IMR-90 (cell line): ENCODE results near the gene HSP90B1. TPM values are rescaled to one million over a fixed set of nuclear protein-coding genes. Genes with fewer than 3 reads are reported as not detected.

Source experiments
- ATAC-seq: fragments of 200-7000 bp; cut with Tn5 transposase; 2 replicates; pipeline ENCODE4 v1.9.1; 2020; ENCODE audit warnings: low read depth, mild to moderate bottlenecking, moderate library complexity
- BruUV-seq: library from RNA; stranded (reverse); fragments of 400-500 nt; replicated peaks from 2 replicates; lab custom pipeline; 2021; lab: Mats Ljungman, UMichigan
- CTCF ChIA-PET: fragments of 300-600 bp; formaldehyde crosslinking; extraction: SDS; loops from one replicate; lab custom pipeline; 2021; ENCODE audit warnings: antibody characterized with exemption; lab: Yijun Ruan, JAX
- POLR2A ChIA-PET: fragments of 300-600 bp; sonication (Branson Sonifier 250); formaldehyde crosslinking; loops from one replicate; lab custom pipeline; 2022; ENCODE audit warnings: antibody characterized with exemption; ENCODE audit not compliant: unreplicated experiment; lab: Charles Lee
- DNase-seq: peaks from one replicate; pipeline ENCODE4 v3.0.0; 2013
- H2AFZ ChIP-seq: replicated peaks from 2 replicates; pipeline ENCODE3; 2013; ENCODE audit warnings: low read length, mild to moderate bottlenecking; ENCODE audit not compliant: poor library complexity
- H2AK5ac ChIP-seq: 2 replicates; pipeline ENCODE4 v1.6.1; 2013; ENCODE audit warnings: low read depth, low read length, inconsistent platforms
- H2AK9ac ChIP-seq: replicated peaks from 2 replicates; pipeline ENCODE3; 2013; ENCODE audit warnings: mild to moderate bottlenecking, low read depth, low read length, moderate library complexity; ENCODE audit not compliant: poor library complexity
- H2BK120ac ChIP-seq: 2 replicates; pipeline ENCODE4 v1.6.1; 2013; ENCODE audit warnings: low read depth, low read length, inconsistent platforms
- H2BK15ac ChIP-seq: 3 replicates; pipeline ENCODE4 v1.6.1; 2013; ENCODE audit warnings: low read depth, low read length, inconsistent platforms
- H2BK20ac ChIP-seq: 2 replicates; pipeline ENCODE4 v1.6.1; 2013; ENCODE audit warnings: low read depth, mild to moderate bottlenecking, inconsistent platforms, low read length, moderate library complexity
- H2BK5ac ChIP-seq: 2 replicates; pipeline ENCODE4 v1.6.1; 2013; ENCODE audit warnings: mild to moderate bottlenecking, low read depth, low read length, inconsistent platforms; ENCODE audit not compliant: poor library complexity, severe bottlenecking
- H3K14ac ChIP-seq: replicated peaks from 2 replicates; pipeline ENCODE4 v1.6.1; 2013; ENCODE audit warnings: low read depth, low read length, inconsistent platforms
- H3K18ac ChIP-seq: 2 replicates; pipeline ENCODE4 v1.6.1; 2013; ENCODE audit warnings: low read depth, low read length, control low read depth
- H3K23ac ChIP-seq: 2 replicates; pipeline ENCODE4 v1.6.1; 2013; ENCODE audit warnings: low read depth, low read length, inconsistent platforms
- H3K27ac ChIP-seq: 2 replicates; pipeline ENCODE4 v1.5.1; 2013; ENCODE audit warnings: mild to moderate bottlenecking, control low read depth, low read length; ENCODE audit not compliant: insufficient read depth
- H3K27me3 ChIP-seq: 2 replicates; pipeline ENCODE4 v1.6.1; 2013; ENCODE audit warnings: low read length; ENCODE audit not compliant: control insufficient read depth, insufficient read depth
- H3K36me3 ChIP-seq: 2 replicates; pipeline ENCODE4 v1.6.1; 2013; ENCODE audit warnings: low read length, mixed read lengths; ENCODE audit not compliant: control insufficient read depth, insufficient read depth
- H3K4ac ChIP-seq: 2 replicates; pipeline ENCODE4 v1.6.1; 2013; ENCODE audit warnings: low read depth, low read length, inconsistent platforms
- H3K4me1 ChIP-seq: 2 replicates; pipeline ENCODE4 v1.6.1; 2013; ENCODE audit warnings: low read length, mixed read lengths; ENCODE audit not compliant: control insufficient read depth, insufficient read depth
- H3K4me2 ChIP-seq: 2 replicates; pipeline ENCODE4 v1.6.1; 2013; ENCODE audit warnings: low read depth, mild to moderate bottlenecking, control low read depth, low read length, moderate library complexity
- H3K4me3 ChIP-seq: 2 replicates; pipeline ENCODE4 v1.5.1; 2013; ENCODE audit warnings: low read depth, mild to moderate bottlenecking, control low read depth, low read length, moderate library complexity; ENCODE audit not compliant: insufficient read depth
- H3K56ac ChIP-seq: 2 replicates; pipeline ENCODE4 v1.6.1; 2013; ENCODE audit warnings: low read length, inconsistent platforms; ENCODE audit not compliant: insufficient read depth; ENCODE audit errors: extremely low read depth
- H3K79me1 ChIP-seq, 2 experiments: 2 replicates each; pipeline ENCODE4 v1.6.1; 2013; ENCODE audit warnings: low read length in 2 of 2, inconsistent platforms in 1 of 2, low read depth in 1 of 2
- H3K9ac ChIP-seq: 2 replicates; pipeline ENCODE4 v1.6.1; 2013; ENCODE audit warnings: low read depth, low read length, control low read depth
- H3K9me1 ChIP-seq: 2 replicates; pipeline ENCODE4 v1.6.1; 2013; ENCODE audit warnings: low read length, inconsistent platforms; ENCODE audit not compliant: insufficient read depth
- H3K9me3 ChIP-seq: 2 replicates; pipeline ENCODE4 v1.6.1; 2013; ENCODE audit warnings: low read length; ENCODE audit not compliant: control insufficient read depth, insufficient read depth
- H4K20me1 ChIP-seq: 2 replicates; pipeline ENCODE4 v1.6.1; 2013; ENCODE audit warnings: low read length, inconsistent platforms; ENCODE audit not compliant: insufficient read depth
- H4K5ac ChIP-seq: 2 replicates; pipeline ENCODE4 v1.6.1; 2013; ENCODE audit warnings: mild to moderate bottlenecking, low read depth, low read length, control low read depth
- H4K8ac ChIP-seq, 2 experiments: 2 replicates each; pipeline ENCODE4 v1.6.1; 2013; ENCODE audit warnings: low read depth in 2 of 2, low read length in 2 of 2, control low read depth in 1 of 2, inconsistent platforms in 1 of 2
- H4K91ac ChIP-seq: 2 replicates; pipeline ENCODE4 v1.6.1; 2013; ENCODE audit warnings: low read depth, low read length, inconsistent platforms; ENCODE audit not compliant: insufficient read depth
- BHLHE40 ChIP-seq: fragments of 150-350 bp; IDR thresholded peaks from 2 replicates; pipeline ENCODE4 v1.6.1; 2016; ENCODE audit warnings: mild to moderate bottlenecking, low read depth, low read length
- CEBPB ChIP-seq: IDR thresholded peaks from 2 replicates; pipeline ENCODE4 v1.6.1; 2012; ENCODE audit warnings: low read depth, low read length, improper control_type of control experiment
- CHD1 ChIP-seq: IDR thresholded peaks from 2 replicates; pipeline ENCODE4 v1.6.1; 2012; ENCODE audit warnings: low read depth, low read length, improper control_type of control experiment
- FOS ChIP-seq: fragments of 150-350 bp; IDR thresholded peaks from 2 replicates; pipeline ENCODE4 v1.6.1; 2016; ENCODE audit warnings: low read depth, low read length
- MAFK ChIP-seq: IDR thresholded peaks from 2 replicates; pipeline ENCODE4 v1.6.1; 2012; ENCODE audit warnings: low read depth, low read length, improper control_type of control experiment
- MAZ ChIP-seq: IDR thresholded peaks from 2 replicates; pipeline ENCODE4 v1.6.1; 2012; ENCODE audit warnings: low read depth, mild to moderate bottlenecking, low read length, improper control_type of control experiment, moderate library complexity, borderline replicate concordance
- MXI1 ChIP-seq: IDR thresholded peaks from 2 replicates; pipeline ENCODE4 v1.6.1; 2012; ENCODE audit warnings: low read depth, mild to moderate bottlenecking, low read length, moderate library complexity, borderline replicate concordance
- NFE2L2 ChIP-seq: fragments of 150-350 bp; IDR thresholded peaks from 2 replicates; pipeline ENCODE4 v1.6.1; 2016; ENCODE audit warnings: low read depth, mild to moderate bottlenecking, low read length
- POLR2A ChIP-seq: IDR thresholded peaks from 2 replicates; pipeline ENCODE4 v1.6.1; 2012; ENCODE audit warnings: mild to moderate bottlenecking, low read depth, low read length
- RAD21 ChIP-seq: IDR thresholded peaks from 2 replicates; pipeline ENCODE4 v1.6.1; 2012; ENCODE audit warnings: low read length, improper control_type of control experiment
- RCOR1 ChIP-seq: IDR thresholded peaks from 2 replicates; pipeline ENCODE4 v1.6.1; 2012; ENCODE audit warnings: mild to moderate bottlenecking, low read length, improper control_type of control experiment; ENCODE audit not compliant: insufficient replicate concordance
- RFX5 ChIP-seq: IDR thresholded peaks from 2 replicates; pipeline ENCODE4 v1.8.0; 2012; ENCODE audit warnings: low read depth, mild to moderate bottlenecking, low read length, moderate library complexity
- SMC3 ChIP-seq: fragments of 150-350 bp; IDR thresholded peaks from 2 replicates; pipeline ENCODE4 v1.6.1; 2016; ENCODE audit warnings: low read depth, mild to moderate bottlenecking, antibody characterized with exemption, low read length, moderate library complexity
- WGBS, 2 experiments: methylation state at CpG; one replicate each; pipeline versions ENCODE4 v1.1.5 to v1.1.7; 2013; ENCODE audit warnings: missing lambda C conversion rate in 2 of 2; ENCODE audit not compliant: insufficient read length in 1 of 2; ENCODE audit errors: extremely low coverage in 2 of 2; 5-methylcytosine and 5-hydroxymethylcytosine counted together
- dilution Hi-C: fragments of 300-500 bp; cut with HindIII; formaldehyde crosslinking; loops from one replicate; pipeline ENCODE4 v1.14.3; 2018; ENCODE audit warnings: low sequenced_read_pairs; ENCODE audit not compliant: unreplicated experiment
- in situ Hi-C: fragments of 300-500 bp; cut with MboI; formaldehyde crosslinking; loops from 3 replicates; pipeline ENCODE4 v1.14.3; 2019; ENCODE audit warnings: low sequenced_read_pairs, inconsistent platforms, mixed read lengths
- intact Hi-C: fragments of 100-400 bp; cut with micrococcal nuclease; formaldehyde crosslinking; loops from 2 replicates; pipeline ENCODE4 v1.10.0; 2022
- polyA plus RNA-seq, 3 experiments: library from polyadenylated mRNA; depleted of rRNA; stranded (reverse); fragments of >200 nt; gene quantifications; 2 replicates each; pipeline ENCODE4 v1.2.3, GENCODE V29; 2012; ENCODE audit warnings: low replicate concordance in 1 of 3
- total RNA-seq: library from RNA; depleted of rRNA; stranded (reverse); fragments of >200 nt; gene quantifications from 2 replicates; pipeline ENCODE4 v1.2.3, GENCODE V29; 2012
- TF ChIP-seq, protein P1 (sequence below): fragments of 150-350 bp; IDR thresholded peaks from 2 replicates; pipeline ENCODE4 v1.6.1; 2016; ENCODE audit warnings: low read depth, mild to moderate bottlenecking, low read length, moderate library complexity, borderline replicate concordance
- TF ChIP-seq, protein P2 (sequence below): fragments of 150-350 bp; IDR thresholded peaks from 2 replicates; pipeline ENCODE4 v1.6.1; 2017; ENCODE audit warnings: mild to moderate bottlenecking, antibody characterized with exemption, low read length, low read depth
- TF ChIP-seq, protein P3 (sequence below): conservative IDR thresholded peaks from 2 replicates; pipeline ENCODE4 v1.5.1; 2012; ENCODE audit warnings: mild to moderate bottlenecking, low read depth, low read length, improper control_type of control experiment

Gene HSP90B1
- total and polyA plus RNA-seq, 2 of the 4 experiments (the other 2 are of a cell fraction), result 398 to 765 TPM

DNA sequence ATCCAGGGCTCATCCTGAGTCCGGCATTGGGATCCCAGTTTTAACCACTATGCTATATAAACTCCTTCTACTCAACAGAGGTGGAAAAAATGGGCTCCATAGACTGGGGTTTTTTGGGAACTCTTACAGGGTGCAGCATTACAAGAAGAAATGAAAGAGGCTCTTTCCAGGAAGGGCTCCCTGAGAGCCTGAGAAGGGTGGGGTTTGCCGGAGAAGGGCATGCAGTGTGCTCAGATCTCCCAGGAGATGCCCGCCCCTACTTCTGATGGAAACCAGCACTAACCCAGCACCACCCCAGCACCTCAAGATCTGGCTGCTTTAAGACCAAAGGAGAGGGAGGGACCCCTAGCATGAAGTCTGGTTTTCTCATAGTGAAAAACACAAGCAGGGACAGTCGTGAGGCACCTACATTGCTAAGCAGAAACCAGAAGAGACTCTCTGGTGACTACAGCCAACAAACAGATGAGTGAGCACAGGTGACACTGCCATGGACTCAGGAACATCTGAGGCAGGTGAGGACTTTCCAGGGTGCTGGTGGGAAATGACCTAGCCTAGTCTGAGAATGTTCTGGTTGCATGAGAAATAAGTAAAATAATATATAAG, 43.9 kb upstream of the HSP90B1 start:
- H2BK20ac ChIP-seq, result no peak overlapping the region
- H3K23ac ChIP-seq, result no peak overlapping the region
- ChIA-PET CTCF (no interaction called here), POLR2A (no interaction called here)
- H3K27ac ChIP-seq, result no peak overlapping the region
- H4K8ac ChIP-seq, result no peak overlapping the region
- no peaks in the 10 kb centered on the region for H4K20me1 ChIP-seq
- H2BK120ac ChIP-seq, result no peak overlapping the region
- no peak overlapping the region for H3K9ac ChIP-seq
- no peaks in the 10 kb centered on the region for H3K79me1 ChIP-seq
- ATAC-seq (no peak), DNase-seq (no peak)
- H2BK15ac ChIP-seq, result no peak overlapping the region
- intact Hi-C loops, result loop anchor here (10.0 kb wide), 1 partner anchor 499 kb away; no protein-coding TSS in a partner anchor
- H3K4ac ChIP-seq, result no peak overlapping the region
- H3K4me3 ChIP-seq, result no peak overlapping the region
- no peaks in the 10 kb centered on the region for H3K9me3 ChIP-seq
- no peak overlapping the region for H3K14ac ChIP-seq
- no TSS peak for BruUV-seq
- TF ChIP-seq MXI1 (no peak), CHD1 (no peak), CEBPB (no peak), MAFK (no peak), NFE2L2 (no peak), SMC3 (no peak), FOS (no peak), RFX5 (no peak), MAZ (no peak), POLR2A (no peak), BHLHE40 (no peak), RCOR1 (no peak), RAD21 (no peak)
- TF ChIP-seq, protein P1, sequence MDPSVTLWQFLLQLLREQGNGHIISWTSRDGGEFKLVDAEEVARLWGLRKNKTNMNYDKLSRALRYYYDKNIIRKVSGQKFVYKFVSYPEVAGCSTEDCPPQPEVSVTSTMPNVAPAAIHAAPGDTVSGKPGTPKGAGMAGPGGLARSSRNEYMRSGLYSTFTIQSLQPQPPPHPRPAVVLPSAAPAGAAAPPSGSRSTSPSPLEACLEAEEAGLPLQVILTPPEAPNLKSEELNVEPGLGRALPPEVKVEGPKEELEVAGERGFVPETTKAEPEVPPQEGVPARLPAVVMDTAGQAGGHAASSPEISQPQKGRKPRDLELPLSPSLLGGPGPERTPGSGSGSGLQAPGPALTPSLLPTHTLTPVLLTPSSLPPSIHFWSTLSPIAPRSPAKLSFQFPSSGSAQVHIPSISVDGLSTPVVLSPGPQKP, result no peak
- TF ChIP-seq, protein P2, sequence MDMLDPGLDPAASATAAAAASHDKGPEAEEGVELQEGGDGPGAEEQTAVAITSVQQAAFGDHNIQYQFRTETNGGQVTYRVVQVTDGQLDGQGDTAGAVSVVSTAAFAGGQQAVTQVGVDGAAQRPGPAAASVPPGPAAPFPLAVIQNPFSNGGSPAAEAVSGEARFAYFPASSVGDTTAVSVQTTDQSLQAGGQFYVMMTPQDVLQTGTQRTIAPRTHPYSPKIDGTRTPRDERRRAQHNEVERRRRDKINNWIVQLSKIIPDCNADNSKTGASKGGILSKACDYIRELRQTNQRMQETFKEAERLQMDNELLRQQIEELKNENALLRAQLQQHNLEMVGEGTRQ, result no peak
- TF ChIP-seq, protein P3, sequence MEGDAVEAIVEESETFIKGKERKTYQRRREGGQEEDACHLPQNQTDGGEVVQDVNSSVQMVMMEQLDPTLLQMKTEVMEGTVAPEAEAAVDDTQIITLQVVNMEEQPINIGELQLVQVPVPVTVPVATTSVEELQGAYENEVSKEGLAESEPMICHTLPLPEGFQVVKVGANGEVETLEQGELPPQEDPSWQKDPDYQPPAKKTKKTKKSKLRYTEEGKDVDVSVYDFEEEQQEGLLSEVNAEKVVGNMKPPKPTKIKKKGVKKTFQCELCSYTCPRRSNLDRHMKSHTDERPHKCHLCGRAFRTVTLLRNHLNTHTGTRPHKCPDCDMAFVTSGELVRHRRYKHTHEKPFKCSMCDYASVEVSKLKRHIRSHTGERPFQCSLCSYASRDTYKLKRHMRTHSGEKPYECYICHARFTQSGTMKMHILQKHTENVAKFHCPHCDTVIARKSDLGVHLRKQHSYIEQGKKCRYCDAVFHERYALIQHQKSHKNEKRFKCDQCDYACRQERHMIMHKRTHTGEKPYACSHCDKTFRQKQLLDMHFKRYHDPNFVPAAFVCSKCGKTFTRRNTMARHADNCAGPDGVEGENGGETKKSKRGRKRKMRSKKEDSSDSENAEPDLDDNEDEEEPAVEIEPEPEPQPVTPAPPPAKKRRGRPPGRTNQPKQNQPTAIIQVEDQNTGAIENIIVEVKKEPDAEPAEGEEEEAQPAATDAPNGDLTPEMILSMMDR, result no peak
- H3K27me3 ChIP-seq, result no peaks in the 10 kb centered on the region
- no CpG with 5 or more reads among the region's 4 CpGs for WGBS, 2 experiments
- no peak overlapping the region for H3K18ac ChIP-seq
- H3K36me3 ChIP-seq, result no peaks in the 10 kb centered on the region
- no peak overlapping the region for H2AK9ac ChIP-seq
- H4K91ac ChIP-seq, result no peak overlapping the region
- no peaks in the 10 kb centered on the region for H3K9me1 ChIP-seq
- no peak overlapping the region for H2AFZ ChIP-seq
- no peak overlapping the region for H4K5ac ChIP-seq
- dilution Hi-C loops, result no loop called here
- H3K4me2 ChIP-seq, result no peak overlapping the region
- H2AK5ac ChIP-seq, result no peak overlapping the region
- H3K56ac ChIP-seq, result no peak overlapping the region
- H3K4me1 ChIP-seq, result no peaks in the 10 kb centered on the region
- no peak overlapping the region for H2BK5ac ChIP-seq
- in situ Hi-C loops, result loop anchor here (10.0 kb wide), 1 partner anchor 219 kb away; no protein-coding TSS in a partner anchor
